GM10847 (cell line): Measurements from ENCODE around the gene KIF26A.

ENCODE experiments used
- POLR2A ChIP-seq: IDR thresholded peaks from 2 replicates; pipeline ENCODE4 v1.6.1; 2011; ENCODE audit not compliant: insufficient read length; ENCODE audit errors: extremely low read depth

The KIF26A gene

DNA sequence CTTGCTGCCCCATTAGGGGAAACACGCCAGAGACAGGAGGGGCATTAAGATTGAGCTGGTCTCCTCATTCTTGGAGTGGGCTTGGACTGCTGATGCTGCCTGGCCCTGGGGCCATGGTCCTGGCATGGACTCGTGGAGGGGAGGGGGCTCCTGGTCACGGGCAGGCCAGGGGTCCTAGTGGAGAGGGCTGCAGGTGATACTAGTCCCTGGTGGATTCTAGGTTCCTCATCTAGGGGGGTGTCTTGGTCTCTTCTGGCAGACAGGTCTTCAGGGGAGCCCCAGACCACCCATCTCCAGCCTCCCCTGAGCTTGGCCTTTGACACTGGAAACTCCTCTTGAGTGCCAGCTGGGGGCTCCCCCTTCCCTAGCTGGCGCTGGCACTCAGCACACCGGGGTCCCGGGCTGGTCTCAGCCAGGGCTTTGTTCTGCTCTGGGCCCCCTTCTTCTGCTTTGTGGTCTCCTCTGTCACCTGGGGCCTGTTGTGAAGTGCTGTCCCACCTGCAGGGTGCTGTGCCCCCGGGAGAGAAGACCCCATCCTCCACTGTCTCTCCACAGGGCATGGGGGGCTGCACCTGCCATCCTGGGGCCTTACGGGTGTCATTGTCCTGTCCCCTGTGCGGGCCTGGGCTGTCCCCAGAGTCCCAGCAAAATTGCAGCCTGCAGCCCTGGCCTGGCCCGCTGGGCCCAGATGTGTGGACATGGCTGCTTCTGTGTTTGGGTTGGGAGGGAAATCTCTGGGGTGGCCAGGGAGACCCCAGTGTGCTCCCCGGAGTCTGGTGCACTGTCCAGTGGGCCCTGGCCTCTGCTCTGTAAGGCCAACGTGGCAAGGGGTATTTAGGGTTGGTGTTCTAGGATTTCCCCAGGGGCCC lies 2.3 kb downstream of the KIF26A start:
- TF ChIP-seq POLR2A, result no peak

DNA sequence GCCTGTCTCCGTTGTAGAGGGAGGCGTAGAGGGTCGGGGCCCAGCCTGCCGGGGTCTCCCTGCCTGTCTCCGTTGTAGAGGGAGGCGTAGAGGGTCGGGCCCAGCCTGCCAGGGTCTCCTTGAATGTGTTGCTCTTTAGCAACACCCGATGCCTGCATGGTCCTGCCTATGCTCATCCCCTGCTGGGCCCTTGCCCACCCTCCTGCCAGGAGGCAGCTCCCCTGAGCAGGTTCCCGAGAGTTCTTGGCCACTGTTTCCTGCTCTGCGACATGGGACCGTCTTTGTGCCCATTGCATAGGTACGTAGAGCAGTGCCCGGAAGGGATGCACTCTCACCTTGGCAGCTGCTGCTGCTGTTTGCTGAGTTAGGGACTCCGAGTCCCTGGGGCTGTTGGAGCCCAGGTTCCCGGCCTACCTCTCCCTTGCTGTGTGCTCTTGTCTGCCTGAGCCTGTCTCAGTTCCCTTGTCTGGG lies 3.3 kb downstream of the KIF26A start:
- TF ChIP-seq POLR2A, result no peak

DNA sequence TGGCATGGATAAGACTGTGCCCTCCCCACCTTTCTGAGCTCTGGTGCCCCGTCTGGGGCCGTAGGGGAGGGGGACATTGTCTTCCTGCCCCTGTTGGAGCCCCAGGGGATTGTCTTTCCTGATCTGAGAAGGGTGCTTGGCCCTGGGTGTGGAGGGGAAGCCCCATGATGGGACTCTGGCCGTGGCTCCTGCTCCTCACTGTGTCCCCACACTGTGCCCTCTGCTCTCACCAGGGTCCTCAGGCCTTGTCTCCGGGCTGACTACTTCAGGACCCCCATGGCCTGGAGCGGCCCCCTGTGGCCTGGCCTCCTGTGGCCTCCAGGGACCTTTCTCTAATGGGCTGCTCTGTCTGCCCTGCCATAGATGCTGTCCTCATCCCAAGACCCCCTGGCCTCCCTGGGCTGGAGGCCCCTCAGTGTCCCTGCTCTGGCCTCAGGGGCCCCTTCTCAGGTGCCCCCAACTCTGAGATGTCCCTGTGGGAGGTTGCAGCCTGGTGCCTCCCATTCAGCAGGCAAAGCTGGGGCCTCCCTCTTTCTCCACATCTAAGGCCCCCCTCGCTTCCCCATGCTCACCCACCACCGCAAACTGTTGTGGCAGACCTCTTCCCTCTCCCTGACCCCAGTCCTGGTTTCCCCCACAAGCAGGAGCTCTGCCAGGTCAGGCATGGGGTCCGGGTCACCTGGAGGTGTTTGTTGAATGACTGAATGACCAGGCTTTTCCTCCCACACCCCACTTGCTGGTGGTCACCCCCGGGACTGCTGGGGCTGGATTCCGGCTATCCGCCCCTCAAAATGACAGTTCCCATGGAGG lies 4.0 kb downstream of the KIF26A start:
- no peak for TF ChIP-seq POLR2A

DNA sequence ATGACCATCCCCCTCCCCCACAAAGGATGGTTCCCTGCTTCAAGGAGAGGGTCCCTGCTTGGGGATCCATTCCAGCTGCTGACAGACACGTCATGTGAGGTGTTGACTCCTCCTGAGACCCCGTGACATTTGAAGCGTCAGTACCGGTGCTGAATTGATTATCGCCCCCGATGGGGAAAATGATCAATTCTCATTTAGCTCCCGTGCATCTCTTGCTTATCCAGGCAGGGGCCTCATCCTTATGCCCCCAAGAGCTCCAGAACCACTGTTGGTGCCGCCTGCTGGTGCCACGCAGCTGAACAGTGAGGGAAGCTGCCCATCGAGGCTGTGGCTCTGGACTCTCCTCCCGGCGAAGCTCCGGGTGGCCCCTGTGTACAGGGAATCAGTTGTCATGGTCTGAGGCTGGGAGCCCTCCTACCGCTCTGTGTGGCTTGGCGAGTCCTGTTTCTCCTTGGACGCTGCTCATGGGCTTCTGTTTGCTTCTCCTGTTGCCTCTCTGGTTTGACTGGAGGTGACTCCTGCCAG lies 4.6 kb downstream of the KIF26A start:
- TF ChIP-seq POLR2A, result no peak

DNA sequence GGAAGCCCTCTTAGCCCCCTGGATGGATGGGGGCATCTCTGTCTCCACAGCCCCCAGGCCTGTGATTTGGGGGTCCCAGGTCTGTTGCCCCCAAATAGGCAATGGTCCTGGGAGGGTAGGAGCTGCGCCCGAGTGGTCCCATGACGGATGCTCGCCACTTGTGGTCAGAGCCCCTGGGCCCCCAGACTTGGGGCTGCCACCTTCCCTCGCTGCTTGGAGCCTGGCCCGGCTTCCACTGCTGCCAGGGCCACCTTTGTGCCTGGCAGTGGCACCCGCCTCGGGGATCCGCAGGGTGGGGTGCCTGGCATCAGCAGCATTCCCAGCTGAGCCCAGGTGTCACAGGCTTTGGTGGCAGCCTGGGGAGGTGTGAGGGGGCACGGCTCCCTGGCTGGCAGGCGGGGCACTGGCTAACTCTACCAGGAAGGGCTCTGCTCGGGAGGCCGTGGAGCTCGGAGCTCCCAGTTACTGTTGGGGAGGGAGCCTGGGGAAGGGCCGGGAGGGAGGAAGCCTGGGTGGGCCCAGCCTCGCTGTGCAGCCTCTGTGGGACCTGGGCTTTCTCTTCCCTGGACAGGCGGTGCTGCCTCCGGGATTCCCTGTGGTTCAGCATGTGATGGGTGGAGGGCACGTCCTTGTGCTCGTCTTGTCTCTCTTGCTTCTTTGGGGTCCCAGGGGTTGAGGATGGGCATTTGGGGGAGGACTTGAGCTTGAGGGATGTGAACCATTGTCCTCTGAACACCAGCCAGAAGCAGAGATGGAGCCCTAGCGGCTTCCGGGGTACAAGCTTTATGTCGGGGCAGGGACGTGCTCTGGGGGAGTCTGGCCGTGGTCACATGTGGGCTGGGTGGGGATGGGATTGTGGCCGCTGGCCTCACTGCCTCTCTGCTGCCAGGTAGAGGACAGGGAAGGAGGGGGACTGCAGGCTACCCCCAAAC lies 5.4 kb downstream of the KIF26A start:
- no peak for TF ChIP-seq POLR2A

DNA sequence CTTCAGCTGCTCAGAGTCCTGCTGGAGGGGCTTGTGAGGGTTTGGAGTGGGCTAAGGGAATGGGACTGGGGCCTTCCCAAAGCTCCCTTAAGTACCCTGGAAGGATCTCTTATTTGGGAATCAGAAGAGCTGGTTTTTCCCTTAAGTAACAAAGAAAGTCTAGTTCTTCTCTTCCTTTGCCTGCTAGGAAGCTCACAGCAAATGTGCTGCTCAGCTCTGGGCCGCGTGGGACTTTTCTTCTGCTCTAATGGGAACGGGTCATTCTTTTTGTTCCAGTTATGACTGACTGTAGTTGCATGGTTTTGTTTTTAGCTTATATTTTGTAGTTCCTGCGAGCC lies 6.0 kb downstream of the KIF26A start:
- TF ChIP-seq POLR2A, result no peak

DNA sequence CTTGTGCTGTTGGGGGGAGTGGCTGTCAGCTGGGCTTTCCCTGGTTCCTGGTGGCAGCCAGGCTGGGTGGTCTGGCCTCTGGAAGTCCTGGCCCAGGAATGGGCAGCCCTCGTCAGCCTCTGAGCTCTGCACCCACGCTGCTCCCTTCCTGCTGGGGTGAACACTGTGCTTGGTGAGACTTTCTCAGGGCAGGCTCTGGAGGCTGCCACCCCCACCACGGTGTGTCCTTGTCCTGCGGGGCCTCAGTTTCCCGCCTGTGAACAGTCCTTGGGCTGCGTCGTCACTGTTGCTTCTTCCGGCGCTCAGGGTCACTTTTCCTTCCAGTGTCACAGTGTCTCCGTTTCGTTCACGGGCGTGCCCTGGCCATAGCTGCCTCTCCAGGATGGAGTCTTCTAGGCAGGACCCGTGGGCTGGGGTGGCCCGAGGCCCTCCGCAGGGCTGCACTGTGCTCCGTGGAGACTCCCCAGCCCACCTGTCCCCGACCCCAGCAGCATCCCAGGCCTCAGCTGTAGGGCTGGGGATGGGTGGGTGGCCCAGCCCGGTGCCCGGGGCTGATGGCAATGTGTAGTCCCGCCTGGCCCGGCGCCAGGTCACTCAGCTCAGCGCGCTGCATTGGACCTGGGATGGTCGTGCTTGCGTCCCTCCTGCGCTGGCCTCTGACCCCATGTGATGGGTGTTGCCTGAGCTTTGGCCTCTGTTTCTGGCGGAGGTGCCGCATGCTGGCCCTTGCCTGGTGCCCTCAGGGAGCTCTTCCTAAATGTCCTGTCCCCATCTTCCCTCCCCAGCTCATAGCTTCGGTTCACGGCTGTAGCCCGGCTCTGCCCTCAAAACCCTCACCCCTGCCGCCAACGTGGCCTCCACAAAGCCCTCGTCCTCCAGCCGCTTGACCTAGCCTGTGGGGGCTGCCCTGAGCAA lies 6.8 kb downstream of the KIF26A start:
- no peak for TF ChIP-seq POLR2A

DNA sequence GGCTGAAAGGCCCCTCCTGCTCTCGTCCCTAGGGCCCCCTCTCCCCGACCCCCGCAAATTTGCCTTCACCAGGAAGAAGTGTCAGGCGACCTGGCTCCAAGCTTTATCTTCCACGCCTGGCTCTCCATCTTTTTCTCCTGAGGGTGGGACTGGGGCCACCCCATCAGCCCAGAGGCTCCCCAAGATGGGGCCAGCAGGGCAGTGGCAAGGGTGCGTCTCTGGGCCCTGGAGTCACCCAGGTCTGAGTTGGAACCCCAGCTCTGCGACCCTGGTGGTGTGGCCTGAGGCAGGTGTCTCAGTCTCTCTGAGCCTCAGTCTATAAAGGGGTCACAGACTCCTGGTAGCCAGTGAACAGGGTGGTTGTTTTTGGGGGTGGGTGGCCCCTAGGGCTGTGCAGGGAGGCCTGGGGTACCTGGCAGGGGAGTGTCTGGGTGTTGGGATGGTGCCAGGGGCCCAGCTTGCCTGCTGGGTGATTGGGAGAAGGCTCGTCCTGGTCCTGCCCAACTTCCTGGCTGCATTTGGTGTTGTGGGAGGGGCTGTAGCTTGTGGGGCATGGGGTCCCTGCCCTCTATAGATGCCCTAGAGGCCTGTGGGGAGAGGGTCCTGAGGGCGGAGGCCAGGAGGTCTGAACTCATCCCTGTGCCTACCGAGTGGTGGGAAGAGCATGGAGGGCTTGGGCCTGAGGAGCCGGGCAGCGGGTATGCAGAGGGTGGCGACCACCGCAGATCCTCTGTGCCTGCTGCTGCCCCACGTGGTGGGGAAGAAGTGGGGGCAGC lies 7.6 kb downstream of the KIF26A start:
- no peak for TF ChIP-seq POLR2A

DNA sequence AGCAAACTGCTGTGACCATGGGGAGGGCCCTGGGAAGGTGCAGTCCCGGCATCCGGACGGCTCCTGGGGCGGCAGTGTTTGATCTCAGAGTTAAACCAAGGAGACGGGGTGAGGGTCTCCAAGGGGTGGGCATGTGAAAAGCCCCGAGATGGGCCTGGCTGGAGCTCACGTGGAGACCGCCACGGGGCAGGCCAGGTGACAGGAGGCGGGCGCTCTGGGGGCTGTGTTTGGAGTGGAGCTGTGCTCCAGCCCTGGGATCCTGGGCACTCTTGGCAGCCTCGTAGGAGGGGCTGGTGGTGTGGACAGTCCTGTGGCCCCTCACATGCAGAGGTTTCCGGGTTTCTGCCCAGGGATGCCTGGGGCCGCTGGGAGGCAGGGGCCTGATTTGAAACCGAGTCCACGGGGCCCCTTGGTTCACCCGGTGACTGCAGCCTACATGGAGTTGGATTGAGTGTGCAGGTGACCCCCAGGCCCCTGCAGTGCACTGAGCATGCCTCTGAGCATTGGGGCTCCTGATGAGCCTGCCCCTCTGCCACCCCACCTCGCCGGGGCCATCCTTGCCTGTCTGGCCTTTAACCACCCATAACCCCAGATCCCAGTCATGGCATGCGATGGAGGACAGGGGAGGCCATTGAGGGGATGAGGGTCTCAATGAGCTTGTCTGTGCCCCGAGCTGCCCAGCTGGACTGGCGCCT lies 8.4 kb downstream of the KIF26A start:
- TF ChIP-seq POLR2A, result no peak

DNA sequence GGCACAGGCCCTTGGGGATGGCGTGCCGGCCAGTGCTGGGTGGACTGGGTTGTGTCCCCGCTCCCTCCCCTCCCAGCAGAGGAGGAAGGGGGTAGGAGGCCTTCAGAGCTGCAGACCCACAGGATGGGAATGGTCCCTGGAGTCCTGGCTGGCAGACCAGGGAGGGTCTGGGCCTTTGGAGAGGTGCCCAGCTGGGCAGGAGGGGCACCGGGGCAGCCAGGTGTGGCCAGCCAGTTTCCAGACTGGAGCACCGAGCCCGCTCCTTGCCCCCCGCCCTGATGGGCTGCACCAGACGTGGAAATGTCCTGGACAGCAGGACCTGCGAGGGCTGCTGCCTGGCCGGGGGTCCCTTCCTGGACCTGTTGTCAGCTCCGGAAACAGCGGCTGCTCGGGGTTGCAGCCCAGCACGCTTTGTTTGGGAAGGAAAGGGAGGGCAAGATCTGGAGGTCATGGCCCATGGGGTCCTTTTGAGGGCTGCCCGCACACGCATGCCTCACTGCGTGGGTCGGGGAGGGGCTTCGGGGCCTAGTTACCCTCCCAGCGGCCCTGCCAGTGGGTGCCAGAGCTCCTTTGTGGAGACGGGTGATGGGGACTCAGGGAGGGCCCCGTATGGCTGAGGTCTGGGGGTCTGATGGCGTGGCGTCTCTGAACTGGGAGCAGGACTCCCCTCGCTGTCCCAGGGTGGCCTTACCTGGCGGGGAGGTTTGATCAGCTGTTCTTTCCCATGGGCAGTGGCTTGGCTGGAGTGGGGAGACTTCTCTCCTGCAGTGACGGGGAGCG lies 9.1 kb downstream of the KIF26A start:
- TF ChIP-seq POLR2A, result no peak

DNA sequence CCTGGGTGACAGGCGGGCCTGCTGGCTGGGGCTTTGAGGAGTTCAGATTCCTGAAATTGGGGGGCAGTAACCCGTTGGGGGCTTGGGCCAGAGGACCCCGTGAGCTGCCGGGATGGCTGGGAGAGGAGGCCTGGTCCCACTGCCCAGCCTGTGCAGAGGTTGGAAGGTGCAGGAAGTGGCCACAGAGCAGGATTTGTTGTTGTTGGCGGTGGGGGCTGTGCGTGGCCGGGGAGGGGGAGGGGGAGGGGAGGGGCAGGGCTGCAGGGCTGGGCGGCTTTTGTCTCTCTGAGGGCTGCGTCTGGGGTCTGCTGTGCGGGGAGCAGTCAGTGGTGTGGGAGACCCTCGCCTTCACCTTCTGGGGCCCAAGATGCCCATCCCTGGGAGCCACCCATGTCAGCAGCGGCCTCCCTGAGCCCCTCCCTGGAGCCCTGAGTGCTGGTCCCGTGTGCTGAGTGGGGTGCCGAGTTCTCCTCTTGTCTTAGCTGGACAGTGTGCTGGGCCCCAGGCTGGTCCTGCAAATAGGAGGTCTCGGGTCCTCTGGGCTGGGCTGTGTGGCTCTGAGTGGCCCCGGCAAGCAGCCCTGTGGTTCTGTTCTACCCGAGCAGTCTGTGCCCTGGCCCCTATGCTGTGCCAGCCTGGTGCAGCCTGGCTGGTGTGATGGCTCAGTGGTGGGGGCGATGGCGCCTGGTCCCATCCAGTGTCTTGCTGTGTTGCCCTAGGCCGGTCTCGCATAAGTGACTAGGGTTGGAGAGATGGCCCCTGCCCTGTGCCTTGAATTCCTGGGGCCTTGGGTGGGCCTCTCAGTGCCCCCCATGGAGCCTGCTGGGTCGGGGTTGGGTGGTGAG lies 10.3 kb downstream of the KIF26A start:
- TF ChIP-seq POLR2A, result no peak

DNA sequence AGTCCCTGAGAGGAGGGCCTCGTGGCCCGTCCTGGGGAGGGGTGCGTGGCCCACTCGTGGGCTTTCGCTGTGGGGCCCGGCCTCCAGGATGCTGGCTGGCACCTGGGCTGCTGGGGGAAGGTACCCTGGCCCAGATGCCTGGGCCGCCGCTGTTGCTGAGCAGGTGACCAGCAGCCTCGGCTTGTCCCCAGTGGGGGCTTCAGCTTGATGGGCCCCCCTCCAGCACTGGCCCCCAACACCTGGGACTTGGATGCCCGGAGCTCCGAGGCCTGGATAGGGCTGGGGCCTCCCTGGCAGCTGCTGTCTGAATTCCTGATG lies 10.8 kb downstream of the KIF26A start:
- no peak for TF ChIP-seq POLR2A
